ENCODE results near the gene EXOC3L4. TPM values are rescaled to one million over a fixed set of nuclear protein-coding genes. Genes with fewer than 3 reads are reported as not detected.

Gene EXOC3L4
- total and polyA plus RNA-seq, 9 of the 15 experiments (the other 6 are each of a cell fraction or from before 2014, with no cell fraction given): 0.10 to 6.7 (median 0.98) TPM; not detected in 1

- TF ChIP-seq ZHX1 (conservative IDR thresholded peaks at IDR 0.05; ENCODE audit: low read length) (no peak), KLF10 (CRISPR knock-in tag; IDR thresholded peaks at IDR 0.05) (no peak), NCOA4 (IDR thresholded peaks at IDR 0.05; ENCODE audit: partially characterized antibody) (no peak), FOXM1 (IDR thresholded peaks at IDR 0.05; ENCODE audit: low read depth) (no peak), FOXM1 (CRISPR knock-in tag; IDR thresholded peaks at IDR 0.05; ENCODE audit: low read depth) (no peak), RBM39 (optimal IDR thresholded peaks at IDR 0.05; ENCODE audit: low read depth, low read length) (no peak)
These were observed 11.1 kb downstream of the EXOC3L4 start (continued) for GRCh38 chr14:103105580-103106150.

DNA sequence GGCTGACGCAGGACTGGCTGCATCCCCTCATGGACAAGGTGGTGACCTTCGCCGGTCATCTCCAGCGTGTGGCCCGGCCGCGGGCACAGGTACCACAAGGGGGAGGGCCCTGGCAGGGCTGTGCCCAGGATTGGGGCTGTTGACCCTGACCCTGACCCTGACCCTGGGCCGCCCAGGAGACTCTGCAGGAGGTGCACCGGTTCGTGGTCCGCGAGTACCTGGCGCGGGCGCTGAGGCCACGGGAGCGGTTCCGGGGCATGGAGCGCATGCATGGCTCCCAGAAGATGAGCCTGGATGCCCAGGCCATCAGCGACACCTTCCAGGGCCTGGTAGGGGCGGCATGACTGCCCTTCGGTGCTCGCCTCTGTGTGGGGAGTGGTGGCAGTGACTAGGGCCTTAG lies 12.9 kb downstream of the EXOC3L4 start:
- Histone ChIP-seq H3K36me3 (ENCODE audit: control insufficient read depth, insufficient read depth, low read length) (no peaks in the 10 kb centered on the region), H4K20me1 (replicated peaks; ENCODE audit: control insufficient read depth, insufficient read depth, low read length) (no peaks in the 10 kb centered on the region), H3K4me3 (no peak overlapping the region), H3K4me1 (replicated peaks in 1 of 2; ENCODE audit: control insufficient read depth in 2 of 2, insufficient read depth in 2 of 2, low read length in 2 of 2) (peaks cover 39 to 88% of the 10 kb centered on the region in 2 experiments), H3K27ac (ENCODE audit: extremely low read depth, low read depth, low read length) (no peak overlapping the region), H3K9ac (ENCODE audit: insufficient read depth in 1 of 2, low read depth in 2 of 2, low read length in 2 of 2) (peak overlapping the region in 1 of 2 experiments; percentile 87; a peak in 1 of 4 replicates), H2AFZ (ENCODE audit: low read depth, low read length) (no peak overlapping the region), H3K4me2 (ENCODE audit: insufficient read depth, low read length) (no peak overlapping the region), H3K27me3 (ENCODE audit: control insufficient read depth in 2 of 2, insufficient read depth in 2 of 2, low read length in 2 of 2) (no peaks in the 10 kb centered on the region), H3K79me2 (ENCODE audit: control insufficient read depth, insufficient read depth, low read length) (no peaks in the 10 kb centered on the region; the same call in 2 of the 3 replicates), H3K9me1 (ENCODE audit: control insufficient read depth, insufficient read depth, low read length) (no peaks in the 10 kb centered on the region), H3K9me3 (replicated peaks; ENCODE audit: control insufficient read depth, insufficient read depth, low read depth, low read length) (no peaks in the 10 kb centered on the region)
- ChIA-PET POLR2A (interaction anchor here (1.4 kb wide), 1 partner anchor 226 kb away, joined by 4 read pairs; the partner anchor contains the start of gene EIF5), CTCF (ENCODE audit: low intra/inter-chr PET ratio) (no interaction called here)
- ATAC-seq: no peak
- BruUV-seq (replicated peaks): no TSS peak
- WGBS (ENCODE audit: insufficient coverage, low coverage, missing lambda C conversion rate): 93% methylated on average over 3 of the region's 23 CpGs
- FAIRE-seq: no peak
- DNase-seq (ENCODE audit: extremely low read depth in 1 of 4, low spot score in 3 of 4): no peak
- intact Hi-C loops (cut with micrococcal nuclease) (no loop called here), in situ Hi-C loops (cut with MboI) (loop anchor here (10.0 kb wide), 1 partner anchor 187 kb away; no protein-coding TSS in a partner anchor)
- TF ChIP-seq MYNN (IDR thresholded peaks at IDR 0.05): no peak
- TF ChIP-seq MYNN (CRISPR knock-in tag; IDR thresholded peaks at IDR 0.05): no peak
- no peak for TF ChIP-seq FOXA3 (CRISPR knock-in tag; conservative IDR thresholded peaks at IDR 0.05 in 1 of 2, IDR thresholded peaks at IDR 0.05 in 1 of 2)
- TF ChIP-seq, protein P1, sequence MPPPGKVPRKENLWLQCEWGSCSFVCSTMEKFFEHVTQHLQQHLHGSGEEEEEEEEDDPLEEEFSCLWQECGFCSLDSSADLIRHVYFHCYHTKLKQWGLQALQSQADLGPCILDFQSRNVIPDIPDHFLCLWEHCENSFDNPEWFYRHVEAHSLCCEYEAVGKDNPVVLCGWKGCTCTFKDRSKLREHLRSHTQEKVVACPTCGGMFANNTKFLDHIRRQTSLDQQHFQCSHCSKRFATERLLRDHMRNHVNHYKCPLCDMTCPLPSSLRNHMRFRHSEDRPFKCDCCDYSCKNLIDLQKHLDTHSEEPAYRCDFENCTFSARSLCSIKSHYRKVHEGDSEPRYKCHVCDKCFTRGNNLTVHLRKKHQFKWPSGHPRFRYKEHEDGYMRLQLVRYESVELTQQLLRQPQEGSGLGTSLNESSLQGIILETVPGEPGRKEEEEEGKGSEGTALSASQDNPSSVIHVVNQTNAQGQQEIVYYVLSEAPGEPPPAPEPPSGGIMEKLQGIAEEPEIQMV (tag; conservative IDR thresholded peaks at IDR 0.05; ENCODE audit: low read depth): no peak
- no peak for TF ChIP-seq EZH2 (IDR thresholded peaks at IDR 0.05; ENCODE audit: borderline replicate concordance, low read depth, low read length)
- TF ChIP-seq SP2 (IDR thresholded peaks at IDR 0.05; ENCODE audit: extremely low read depth, low read depth, low read length, poor library complexity, severe bottlenecking): no peak
- TF ChIP-seq ESRRA (IDR thresholded peaks at IDR 0.05; ENCODE audit: borderline replicate concordance, low read depth): no peak
- no peak for TF ChIP-seq L3MBTL2 (IDR thresholded peaks at IDR 0.05)
- TF ChIP-seq ZNF75A (CRISPR knock-in tag; IDR thresholded peaks at IDR 0.05): no peak
